ENCODE results near the gene TBC1D8. TPM values are rescaled to one million over a fixed set of nuclear protein-coding genes. Genes with fewer than 3 reads are reported as not detected.

Gene TBC1D8
- total and polyA plus RNA-seq, 2 of the 13 experiments (the other 11 are each of a cell fraction or from before 2014, with no cell fraction given) = 45.1 to 95.4 TPM

GRCh38 chr2:101022221-101022620 is 129.0 kb downstream of the TBC1D8 start:
- in situ Hi-C loops (cut with HindIII; ENCODE audit: extremely low pct_ligation_motif_present, low pct_unique_long_range_greater_than_20kb) = no loop called here
- FAIRE-seq = no peak
- 96% methylated on average over 15 of the region's 16 CpGs for WGBS (ENCODE audit: low lambda C conversion rate)
- no peak overlapping the region for H2AFZ ChIP-seq (ENCODE audit: low read length)
- no TSS peak for BruUV-seq (replicated peaks)
- no peak overlapping the region for H3K4me2 ChIP-seq (ENCODE audit: low read depth, low read length)
- no peaks in the 10 kb centered on the region for H4K20me1 ChIP-seq (ENCODE audit: insufficient read depth, low read length)
- intact Hi-C loops (cut with micrococcal nuclease; ENCODE audit: unreplicated experiment) = loop anchor here (10.0 kb wide), 1 partner anchor 463 kb away; no protein-coding TSS in a partner anchor
- TF ChIP-seq ZNF687 (CRISPR knock-in tag; IDR thresholded peaks at IDR 0.05) (peak; percentile 30; the same call in 1 of the 2 replicates), HMGXB4 (CRISPR knock-in tag; IDR thresholded peaks at IDR 0.05; ENCODE audit: borderline replicate concordance in 1 of 2, low read depth in 1 of 2) (no peak), KDM2A (CRISPR knock-in tag; IDR thresholded peaks at IDR 0.05; ENCODE audit: borderline replicate concordance, low read depth) (0 out of 2 replicates have a peak, but pooled peaks have one; percentile 15), ZNF296 (CRISPR knock-in tag; conservative IDR thresholded peaks at IDR 0.05) (no peak), AGO2 (optimal IDR thresholded peaks at IDR 0.05; ENCODE audit: low read depth, low read length) (peak; percentile 49), POLR2G (IDR thresholded peaks at IDR 0.05; ENCODE audit: low read depth, low read length) (0 out of 2 replicates have a peak, but pooled peaks have one; percentile 32), CEBPG (CRISPR knock-in tag; IDR thresholded peaks at IDR 0.05) (no peak)
- H3K4me1 ChIP-seq (ENCODE audit: insufficient read depth, low read length) = peaks cover 6% of the 10 kb centered on the region; the same call in 1 of the 2 replicates
- H3K9ac ChIP-seq (ENCODE audit: insufficient read depth, low read depth, low read length) = no peak overlapping the region
- ATAC-seq = peak; percentile 26
- ChIA-PET POLR2A (interaction anchor here (1.3 kb wide), 1 partner anchor 20 kb away, joined by 3 read pairs; the partner anchor contains the start of gene RPL31), CTCF (ENCODE audit: low intra/inter-chr PET ratio, low total read pairs) (no interaction called here)
- no peak for DNase-seq (ENCODE audit: low spot score)
- no peak overlapping the region for H3K4me3 ChIP-seq (replicated peaks in 1 of 3; ENCODE audit: insufficient read depth in 1 of 3, low read depth in 2 of 3, low read length in 3 of 3)
- H3K79me2 ChIP-seq (ENCODE audit: insufficient read depth, low read length) = no peaks in the 10 kb centered on the region
- peaks cover 20 to 77% of the 10 kb centered on the region in 2 experiments for H3K36me3 ChIP-seq (replicated peaks in 1 of 2; ENCODE audit: control insufficient read depth in 1 of 2, insufficient read depth in 2 of 2, low read length in 2 of 2)
- H3K27ac ChIP-seq (ENCODE audit: extremely low read length, insufficient read depth, low read length) = no peak overlapping the region
- no peaks in the 10 kb centered on the region for H3K9me3 ChIP-seq (ENCODE audit: low read length)
- no peaks in the 10 kb centered on the region for H3K27me3 ChIP-seq (ENCODE audit: control insufficient read depth in 1 of 2, insufficient read depth in 2 of 2, low read length in 2 of 2)

Data from HepG2 (cell line).